Activated CD8-positive, alpha-beta memory T cell treated with anti-CD3 and anti-CD28 coated beads for 24 hours (primary cell): ENCODE results near the gene RTN4RL1.
"Not testable (repeated sequence)": the region's sequence is repeated elsewhere in the genome, so short reads cannot be mapped to it uniquely, and the experiment has no call there.

Experiments
- DNase-seq: peaks from one replicate; pipeline ENCODE4 v3.0.0-alpha.2; 2020

Gene RTN4RL1

DNA sequence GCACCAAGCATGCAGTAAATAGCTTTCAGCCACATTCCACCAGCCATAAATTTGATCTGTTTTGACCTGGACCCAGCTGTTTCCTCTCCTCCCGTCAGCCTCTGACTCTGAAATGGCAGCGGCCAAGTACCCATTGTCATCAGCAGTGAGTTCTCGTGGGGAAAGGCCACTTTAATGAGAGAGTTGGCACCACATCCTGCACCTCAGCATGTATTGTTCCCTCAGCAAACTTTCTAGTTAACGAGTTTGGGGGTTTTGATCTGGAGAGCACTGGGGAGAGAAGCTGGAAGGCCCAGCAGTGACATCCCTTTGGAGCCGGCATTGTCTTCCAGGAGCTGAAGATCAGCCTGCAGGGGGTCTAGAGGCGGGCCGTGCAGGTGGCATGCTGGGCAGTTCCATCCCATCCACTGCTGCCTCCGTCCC lies 110.5 kb downstream of the RTN4RL1 start:
- DNase-seq: no peak

DNA sequence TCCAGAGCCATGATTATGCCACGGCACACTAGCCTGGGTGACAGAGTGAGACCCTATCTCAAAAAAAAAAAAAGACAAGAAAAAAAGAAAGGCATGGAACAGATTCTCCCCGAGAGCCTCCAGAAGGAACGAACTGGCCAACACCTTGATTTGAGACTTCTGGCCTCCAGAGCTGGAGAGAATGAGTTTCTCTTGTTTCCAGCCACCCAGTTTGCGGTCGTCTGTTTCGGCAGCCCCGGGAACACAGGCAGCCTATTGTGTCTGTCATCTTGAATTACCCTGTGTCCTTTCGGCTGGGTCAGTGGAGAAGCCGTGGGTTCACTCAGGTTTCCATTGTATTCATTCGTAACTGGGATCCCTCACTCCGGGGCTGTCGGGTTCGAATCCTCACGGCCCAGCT lies 111.4 kb downstream of the RTN4RL1 start:
- DNase-seq: no peak

DNA sequence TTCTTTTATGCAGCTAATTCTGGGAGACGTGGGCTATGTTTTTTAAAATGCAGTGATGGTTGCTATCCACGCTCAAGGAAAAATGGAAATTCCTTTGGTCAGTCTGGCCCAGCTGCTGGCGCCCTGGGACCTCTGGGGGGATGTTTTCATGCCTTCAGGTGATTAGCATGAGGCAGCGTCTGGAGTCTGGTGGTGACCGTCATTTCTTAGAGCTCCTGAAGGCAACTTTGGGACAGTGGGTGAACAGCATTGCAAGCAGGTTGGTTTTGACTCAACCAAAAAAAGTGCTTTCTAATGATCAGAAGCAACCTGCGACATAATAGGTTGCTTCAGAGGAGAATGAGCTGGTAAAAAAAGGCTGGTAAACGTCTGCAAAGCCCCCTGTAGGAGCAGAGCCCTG lies 113.0 kb downstream of the RTN4RL1 start:
- no peak for DNase-seq

DNA sequence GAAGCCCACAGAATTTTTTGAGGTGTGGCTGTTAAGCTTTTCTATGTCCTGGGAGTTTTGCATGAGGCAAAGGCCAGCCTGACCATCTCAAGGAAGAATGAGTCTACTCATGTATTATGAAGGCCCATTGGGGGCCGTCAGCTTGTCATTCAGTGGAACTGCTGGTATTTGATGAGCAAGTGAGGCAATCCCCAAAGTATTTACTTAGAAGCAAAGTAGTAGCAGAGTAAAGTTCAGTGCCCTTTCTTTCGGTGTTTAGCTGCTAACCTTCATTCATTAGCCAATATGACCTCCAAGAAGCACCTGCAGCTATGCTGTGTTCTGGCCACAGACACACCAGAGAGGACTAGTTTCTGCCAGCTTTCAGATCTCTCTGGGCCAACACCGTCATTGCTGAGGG lies 115.1 kb downstream of the RTN4RL1 start:
- no peak for DNase-seq

DNA sequence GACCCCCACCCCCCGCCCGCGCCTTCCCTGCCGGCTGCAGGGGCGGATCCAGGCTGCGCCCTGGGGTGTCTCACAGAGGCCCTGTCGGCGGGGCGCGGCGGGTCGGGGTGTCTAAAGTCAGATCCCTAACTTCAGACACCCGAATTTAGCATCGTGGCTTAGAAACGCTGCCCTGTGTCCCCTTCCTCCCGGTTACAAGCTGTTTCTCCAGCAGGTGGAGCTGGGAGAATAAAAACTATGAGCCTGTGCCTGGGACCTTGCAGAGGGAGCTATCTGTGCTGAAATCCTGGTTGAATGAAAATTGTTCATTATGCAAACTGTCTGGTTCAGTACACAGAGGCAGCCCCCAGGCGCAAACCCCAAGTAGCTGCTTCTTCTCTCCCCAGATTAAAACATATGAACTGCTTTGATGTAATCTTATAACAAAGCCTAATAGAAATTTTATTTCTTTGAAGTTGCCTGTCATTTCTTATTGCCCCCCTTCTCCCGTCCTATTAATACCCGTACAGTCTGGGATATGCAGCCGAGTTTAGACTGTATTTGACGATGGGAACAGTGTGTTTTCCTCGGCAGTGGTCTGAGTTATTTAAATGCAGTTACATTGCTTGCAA lies 116.3 kb downstream of the RTN4RL1 start:
- DNase-seq: peak; percentile 59

DNA sequence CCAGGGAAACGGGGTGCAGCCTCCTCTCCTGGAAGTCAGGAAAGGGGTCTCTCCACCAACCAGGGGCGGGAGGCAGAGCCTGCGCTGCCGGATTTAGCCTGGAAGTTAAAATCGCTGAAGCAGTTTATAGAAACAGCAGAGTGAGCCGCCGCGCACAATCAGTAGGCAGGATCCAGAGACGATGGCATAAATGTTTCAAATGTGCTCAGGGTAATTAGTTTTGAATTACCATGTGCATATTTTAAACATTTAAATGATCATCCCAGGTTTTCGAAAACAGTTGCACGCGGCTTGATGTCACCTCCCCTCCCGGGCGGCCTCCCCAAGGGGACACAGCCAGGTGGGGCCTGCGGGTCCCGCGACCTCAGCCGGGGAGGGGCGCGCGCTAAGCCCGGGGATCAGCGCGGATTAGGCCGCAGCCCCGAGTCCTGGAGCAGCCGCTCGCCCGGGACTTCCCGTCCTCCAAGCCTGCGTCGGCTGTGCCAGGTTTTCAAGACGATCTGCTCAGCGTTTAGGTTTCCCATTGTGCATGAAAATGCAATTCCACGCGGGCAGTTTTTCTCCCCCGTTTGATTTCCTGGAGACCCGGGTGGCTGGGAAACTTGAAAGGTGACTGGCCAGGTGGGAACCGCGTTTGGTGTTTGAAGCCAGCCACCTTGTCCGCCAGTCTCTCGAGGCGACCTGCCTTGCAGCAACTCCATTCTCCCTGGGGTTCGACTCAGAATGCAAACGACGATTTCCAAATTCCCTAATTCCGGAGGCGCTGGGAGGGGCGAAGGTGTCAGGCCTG lies 117.0 kb downstream of the RTN4RL1 start:
- peak; percentile 60 for DNase-seq

DNA sequence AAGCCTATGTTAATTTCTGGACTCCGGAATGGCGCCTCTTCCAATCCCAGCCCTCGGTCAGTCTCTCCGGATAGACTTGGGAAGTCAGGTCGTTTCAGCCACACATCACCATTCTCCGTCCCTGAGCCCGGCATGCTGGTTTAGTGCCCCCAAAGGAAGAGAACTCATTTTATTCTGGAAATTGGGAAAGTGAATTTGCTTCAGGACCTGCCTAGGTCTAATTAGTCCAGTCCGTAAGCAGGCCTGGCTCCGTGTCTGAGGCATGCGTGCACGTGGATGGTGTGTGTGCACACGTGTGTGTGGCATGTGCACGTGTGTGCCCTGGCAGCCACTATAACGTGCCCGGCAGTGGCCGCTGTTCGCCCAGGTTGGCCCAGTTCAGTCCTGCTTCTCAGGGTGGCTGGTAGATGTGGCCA lies 117.9 kb downstream of the RTN4RL1 start:
- DNase-seq: no peak

DNA sequence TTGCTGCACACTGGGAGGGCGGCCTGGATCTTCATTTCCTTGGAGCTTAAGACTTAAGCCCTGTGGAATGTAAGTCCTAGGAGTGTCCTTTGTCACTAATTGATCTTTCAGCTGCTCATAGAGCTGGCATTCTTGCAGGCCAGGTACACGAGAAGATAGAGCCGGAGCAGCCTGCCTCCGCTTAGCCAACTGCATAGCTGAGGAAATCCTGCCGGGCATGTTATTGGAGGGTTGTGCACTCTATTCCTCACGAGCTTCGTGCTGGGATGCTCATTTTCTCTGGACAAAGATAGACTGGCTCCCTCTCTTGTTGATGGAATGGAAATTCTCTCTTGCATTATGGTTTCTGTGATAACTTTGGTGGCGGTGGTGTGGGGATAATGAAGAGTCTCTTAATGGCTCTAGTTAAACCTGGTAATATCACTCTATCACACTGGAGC lies 118.5 kb downstream of the RTN4RL1 start:
- no peak for DNase-seq

DNA sequence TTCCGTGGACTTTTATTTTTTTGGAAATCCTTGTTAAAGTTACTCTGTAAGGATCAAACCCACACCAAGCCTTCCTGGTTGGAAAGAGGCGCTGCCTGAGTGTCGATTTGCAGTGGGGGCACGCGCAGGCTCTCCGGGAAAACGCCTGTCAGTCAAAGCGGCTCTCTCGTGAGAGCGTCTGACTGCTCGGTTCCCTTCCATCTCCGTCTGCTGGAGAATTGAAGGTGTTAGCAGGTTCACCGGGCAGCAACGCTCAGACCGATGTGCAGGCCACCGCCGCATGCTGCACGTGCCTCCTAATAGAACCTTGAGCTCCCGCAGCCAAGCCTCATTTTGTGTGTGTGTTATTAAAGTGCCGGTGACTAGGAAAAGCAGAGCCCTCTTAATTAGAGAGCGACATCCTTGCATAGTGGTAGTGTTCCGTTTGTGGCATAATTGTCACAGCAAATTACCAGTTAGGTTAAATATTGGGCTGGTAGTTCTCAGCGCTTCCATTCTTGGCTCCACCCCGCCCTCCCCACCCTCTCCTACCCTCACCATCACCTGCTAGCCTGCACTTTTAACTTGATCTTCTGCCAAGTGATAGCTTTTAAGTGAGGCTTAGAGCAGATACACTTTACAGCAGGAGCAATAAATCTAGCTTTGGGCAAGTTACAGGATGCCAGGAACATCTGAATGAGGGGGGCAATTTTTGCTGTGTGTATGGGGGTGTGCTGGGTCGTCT lies 119.8 kb downstream of the RTN4RL1 start:
- no peak for DNase-seq

DNA sequence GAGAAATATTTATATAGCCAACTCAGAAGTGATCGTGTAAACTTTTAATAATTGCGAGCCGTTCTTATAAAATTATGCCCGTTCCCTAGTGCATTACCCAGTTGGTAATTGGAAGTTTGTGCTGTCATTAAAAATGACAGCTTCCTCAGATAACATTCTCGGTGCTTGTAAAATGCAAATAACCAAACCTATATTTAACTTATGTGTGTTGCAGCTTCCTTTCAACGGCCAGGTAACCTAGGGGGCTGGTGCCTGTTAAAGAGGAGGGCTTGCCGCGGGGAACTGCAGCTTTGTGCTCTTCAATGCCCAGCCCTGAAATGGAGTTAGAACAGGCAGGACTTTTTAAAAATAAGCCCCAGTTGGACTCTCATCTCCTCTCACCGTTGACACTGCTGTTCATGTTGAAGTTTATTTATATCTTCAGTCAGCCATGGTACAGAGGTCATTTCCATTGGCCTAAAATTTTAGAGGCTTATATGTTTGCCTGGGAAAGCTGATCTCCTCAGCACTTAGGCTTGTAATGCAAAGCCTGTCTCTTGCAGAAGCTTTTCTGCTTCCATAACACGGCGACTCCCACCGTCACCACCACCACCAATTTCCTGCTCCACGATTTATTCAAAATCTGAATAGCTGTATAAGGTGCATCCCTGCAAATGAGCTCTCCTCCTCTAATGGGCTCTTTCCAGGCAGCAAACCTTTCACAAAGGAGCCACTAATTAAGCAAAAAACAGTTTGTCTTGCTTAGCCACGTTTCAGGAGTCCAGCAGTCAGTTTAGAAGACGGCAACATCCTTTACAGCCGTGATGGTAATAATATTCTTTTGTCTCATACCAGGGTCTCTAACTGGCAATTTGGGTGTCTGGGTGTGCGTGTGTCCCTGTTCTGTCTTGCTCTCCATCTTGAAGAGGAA lies 120.6 kb downstream of the RTN4RL1 start:
- DNase-seq: no peak

DNA sequence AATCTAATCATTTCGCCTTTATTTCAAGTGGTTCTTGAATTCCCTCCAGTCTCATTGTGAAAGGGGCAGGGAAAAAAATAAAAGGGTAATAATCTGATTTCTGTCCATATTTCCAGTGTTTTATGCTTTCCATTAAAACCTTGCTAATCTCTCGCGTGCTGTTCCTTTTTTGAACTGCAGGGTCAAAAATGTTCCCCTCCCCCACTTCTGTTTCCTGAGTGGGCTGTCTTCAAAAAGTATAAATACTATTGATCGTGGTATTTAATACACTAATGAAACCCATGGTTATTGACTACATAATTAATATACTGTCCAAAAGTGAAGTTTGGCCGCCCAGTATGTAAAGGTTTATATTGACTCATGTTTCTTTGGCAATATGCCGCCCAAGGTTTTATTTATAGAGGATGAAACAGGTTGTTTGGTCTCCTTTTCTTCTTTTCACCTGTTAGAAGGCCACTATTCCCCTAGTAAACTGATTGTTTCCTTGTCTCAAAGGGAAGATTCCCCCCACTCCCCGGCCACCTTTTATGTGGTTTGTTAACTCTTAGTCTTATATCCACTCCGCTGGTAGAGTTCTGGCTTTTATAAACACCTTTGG lies 125.6 kb downstream of the RTN4RL1 start:
- no peak for DNase-seq

DNA sequence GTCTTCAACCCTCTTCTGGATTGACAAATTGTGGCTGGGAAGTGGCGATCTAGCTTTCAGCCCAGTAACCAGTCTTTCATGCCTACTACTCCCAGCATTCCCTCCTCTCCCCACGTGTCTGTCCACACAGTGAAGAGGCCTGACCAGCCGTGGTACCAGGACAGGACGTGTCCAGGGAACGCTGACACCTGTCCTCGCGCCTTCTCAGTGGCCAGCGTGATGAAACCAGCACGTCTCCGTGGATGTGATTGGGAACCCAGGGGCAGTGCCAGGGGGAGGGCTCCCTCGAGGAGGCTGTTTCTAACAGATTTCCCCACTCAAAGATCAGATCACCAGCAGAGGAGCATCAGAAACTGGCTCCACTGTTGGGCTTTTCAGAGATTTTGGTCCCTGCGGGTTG lies 126.3 kb downstream of the RTN4RL1 start:
- no peak for DNase-seq

DNA sequence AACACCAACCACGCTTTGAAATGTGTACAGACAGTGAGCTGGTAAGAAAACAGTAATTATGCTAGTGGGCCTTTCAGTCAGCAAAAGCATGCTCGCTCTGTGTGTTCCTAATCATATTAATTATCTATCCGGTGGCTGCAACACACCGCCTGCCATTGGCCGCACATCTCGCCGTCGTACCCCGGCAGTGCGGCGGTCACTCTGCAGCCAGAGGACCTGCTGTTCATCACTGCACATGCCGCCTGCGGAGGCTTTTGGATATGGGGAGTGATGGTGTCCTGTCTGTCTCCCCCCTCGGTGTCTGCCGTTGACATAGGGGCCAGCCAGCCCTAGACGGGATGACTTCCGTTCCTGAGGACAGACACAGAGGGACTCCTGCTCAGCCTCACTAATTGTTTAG lies 126.8 kb downstream of the RTN4RL1 start:
- no peak for DNase-seq

DNA sequence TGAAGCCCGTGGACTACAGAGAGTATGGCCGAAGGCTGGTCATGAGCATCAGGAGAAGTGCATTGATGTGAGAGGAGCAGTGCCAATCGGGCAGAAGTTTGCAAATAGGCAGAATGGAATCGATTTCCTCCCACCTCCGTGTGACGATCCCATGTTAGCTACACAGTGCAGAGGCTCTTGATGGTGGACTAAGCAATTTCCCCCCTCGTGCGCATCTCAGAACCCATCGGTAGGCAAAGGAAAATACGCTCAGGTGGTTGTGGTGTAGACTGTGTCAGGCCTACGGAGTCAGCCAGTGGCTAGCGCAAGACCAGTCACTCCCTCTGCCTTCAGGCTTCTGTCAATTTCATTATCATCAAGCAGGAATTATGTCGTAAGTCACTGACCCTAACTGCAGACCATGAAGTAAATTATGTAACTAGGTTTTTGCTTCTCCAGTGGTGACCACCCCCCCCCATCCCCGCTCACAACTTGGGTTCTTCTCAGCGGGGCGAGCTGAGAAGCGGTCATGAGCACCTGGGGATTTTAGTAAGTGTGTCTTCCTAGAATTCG lies 128.0 kb downstream of the RTN4RL1 start:
- no peak for DNase-seq

DNA sequence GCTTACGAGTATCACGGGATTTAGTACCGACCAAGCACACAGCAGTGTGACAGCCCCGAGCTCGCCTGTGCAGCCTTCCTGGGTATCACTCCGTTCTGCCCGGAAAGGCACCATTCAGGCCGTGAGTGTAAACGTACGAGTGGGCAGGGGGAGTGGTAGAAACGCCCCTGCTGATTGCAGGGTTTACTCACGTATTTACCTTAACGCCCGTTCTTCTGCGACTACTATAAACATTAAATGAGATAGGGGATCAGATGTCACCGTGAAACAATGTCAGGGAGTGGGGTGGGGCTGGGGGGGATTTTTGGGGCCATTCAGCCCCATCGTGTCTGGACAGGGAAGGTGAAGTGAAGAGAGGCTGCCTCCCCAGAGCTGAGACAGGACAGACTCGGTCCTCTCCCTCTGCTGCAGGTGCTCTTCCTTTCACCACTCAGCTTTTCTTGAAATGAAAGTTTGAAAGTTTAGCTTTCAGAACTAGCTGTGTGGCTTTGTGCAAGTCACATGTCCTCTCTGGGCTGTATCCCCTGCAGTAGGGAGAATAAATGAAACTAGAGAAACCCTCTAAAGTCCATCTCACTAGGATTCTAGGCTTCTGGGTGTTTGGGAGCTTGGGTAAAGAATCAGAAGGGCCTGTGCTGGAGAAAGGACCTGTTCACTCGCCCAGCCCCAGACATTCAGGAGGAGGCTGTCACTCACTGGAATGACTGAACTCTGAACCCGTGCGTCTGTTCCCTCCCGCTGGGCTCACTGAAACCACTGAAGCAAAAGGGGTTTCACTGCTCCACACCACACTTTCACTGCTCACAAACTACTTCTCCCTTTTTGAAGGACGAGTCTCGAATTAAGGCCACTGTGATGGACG lies 128.7 kb downstream of the RTN4RL1 start:
- no peak for DNase-seq

DNA sequence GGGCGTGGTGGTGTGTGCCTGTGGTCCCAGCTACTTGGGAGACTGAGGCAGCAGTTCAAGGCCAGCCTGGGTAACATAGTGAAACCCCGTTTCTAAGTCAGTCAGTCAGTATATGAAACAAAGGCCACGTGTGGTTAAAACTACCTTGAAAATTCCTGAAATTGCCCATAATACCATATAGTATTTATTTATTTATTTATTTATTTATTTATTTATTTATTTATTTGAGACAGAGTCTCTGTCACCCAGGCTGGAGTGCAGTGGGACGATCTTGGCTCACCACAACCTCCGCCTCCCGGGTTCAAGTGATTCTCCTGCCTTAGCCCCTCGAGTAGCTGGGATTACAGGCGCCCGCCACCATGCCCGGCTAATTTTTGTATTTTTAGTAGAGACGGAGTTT lies 129.7 kb downstream of the RTN4RL1 start:
- not testable (repeated sequence) for DNase-seq

DNA sequence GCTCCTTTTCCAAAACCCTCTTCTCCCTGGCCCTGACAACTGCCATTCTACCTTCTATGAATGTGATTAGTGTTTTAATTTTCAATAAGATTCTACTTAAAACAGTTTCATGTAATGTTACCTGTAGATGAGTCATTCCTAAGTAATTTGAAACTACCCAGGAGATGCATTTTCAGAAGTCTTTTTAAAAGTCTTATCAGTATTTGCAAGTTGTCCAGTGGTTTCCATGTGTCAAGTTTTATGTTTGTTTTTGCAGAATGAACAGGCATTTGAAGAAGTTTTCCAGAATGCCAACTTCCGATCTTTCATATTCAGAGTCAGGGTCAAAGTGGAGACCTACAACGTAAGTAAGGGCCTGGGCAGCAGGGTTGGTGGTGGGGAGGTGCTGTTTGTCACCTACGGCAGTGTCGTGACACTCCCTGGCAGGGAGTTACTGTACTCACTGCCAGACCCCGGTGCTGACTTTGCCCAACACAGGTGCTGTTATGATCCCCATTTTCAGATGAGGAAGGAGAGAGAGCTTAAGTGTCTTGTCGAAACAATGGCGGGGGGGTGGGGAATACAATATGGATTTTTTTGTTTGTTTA lies 130.3 kb downstream of the RTN4RL1 start:
- DNase-seq: no peak

DNA sequence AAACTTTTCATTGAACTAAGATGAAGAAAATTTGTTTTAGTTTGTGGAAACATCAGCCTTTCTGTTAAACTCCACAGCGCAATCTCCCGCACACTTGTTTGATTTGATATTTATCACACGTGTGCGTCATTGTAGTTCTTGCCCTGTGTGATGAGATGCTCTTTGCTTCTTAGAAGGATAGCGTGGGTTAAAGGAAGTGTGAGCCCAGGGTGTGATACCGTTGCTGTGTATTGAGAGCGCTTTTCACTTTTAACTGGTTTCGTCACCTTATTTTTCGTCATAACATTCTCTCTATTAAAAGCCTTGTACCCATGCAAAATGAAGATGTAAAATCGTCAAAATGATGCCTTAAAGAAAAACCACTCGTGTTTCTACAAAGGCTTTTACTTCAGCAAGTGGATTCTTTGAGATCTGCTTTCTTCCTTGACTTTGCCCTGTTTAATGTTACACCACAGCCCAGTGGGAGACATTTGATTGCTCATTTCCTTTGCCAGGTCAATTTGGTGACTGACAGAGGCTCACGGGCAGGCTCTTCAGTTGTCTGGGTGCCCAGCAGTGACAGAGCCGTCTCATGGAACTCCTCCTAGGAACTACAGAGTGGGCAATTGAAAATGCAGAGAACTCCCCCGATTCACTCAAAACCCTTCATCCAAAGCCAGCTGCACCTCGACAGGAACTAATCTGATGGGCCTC lies 134.2 kb downstream of the RTN4RL1 start:
- no peak for DNase-seq

DNA sequence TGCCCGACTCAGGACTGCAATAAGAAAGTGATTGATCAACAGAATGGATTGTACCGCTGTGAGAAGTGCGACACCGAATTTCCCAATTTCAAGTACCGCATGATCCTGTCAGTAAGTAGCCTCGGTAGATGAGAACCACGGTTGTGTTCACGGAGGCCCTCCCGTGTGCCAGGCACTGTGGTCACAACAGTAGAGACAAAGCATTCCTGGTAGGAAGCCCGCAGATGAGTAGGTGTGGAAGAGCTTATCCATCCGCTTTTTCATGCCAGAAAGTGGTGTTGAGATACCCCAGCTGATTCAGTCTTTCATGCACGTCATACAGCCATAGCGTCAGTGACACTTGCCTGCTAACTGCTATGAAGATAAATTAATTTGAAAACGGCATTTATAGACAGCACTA lies 136.4 kb downstream of the RTN4RL1 start:
- DNase-seq: no peak
